Right lobe of liver (tissue), 6 donors: Measurements from ENCODE around the gene PROSER1. TPM values are rescaled to one million over a fixed set of nuclear protein-coding genes. Genes with fewer than 3 reads are reported as not detected.
A peak's percentile ranks its signal among the peaks of the same experiment; 100 is the strongest.

Experiments used
- ATAC-seq, 4 donors: fragments of 200-7000 bp; cut with Tn5 transposase; one replicate each; pipeline ENCODE4 v1.9.1; 2020; ENCODE audit warnings: mild to moderate bottlenecking in 4 of 4, moderate library complexity in 4 of 4
- DNase-seq, 3 donors: peaks; one replicate each; pipeline ENCODE4 v3.0.0-alpha.2; 2020
- H3K27ac ChIP-seq, 3 donors: fragments of 200-600 bp; one replicate each; pipeline ENCODE4 v1.8.0; 2022
- H3K27me3 ChIP-seq, 2 donors: fragments of 200-600 bp; one replicate each; pipeline ENCODE4 v1.8.0; 2022
- H3K36me3 ChIP-seq, 4 donors: fragments of 200-600 bp; sonication (generic) in 1 of 4; one replicate each; pipeline versions ENCODE4 v1.5.1 to v1.8.0; 2017 to 2022; ENCODE audit warnings: control low read depth in 1 of 4
- H3K4me1 ChIP-seq, 4 donors: fragments of 200-600 bp; sonication (generic) in 1 of 4; one replicate each; pipeline versions ENCODE4 v1.5.1 to v1.8.0; 2017 to 2022; ENCODE audit warnings: control low read depth in 1 of 4
- H3K4me3 ChIP-seq, 3 donors: fragments of 200-600 bp; one replicate each; pipeline ENCODE4 v1.8.0; 2022
- H3K9me3 ChIP-seq, 4 donors: fragments of 200-600 bp; sonication (generic) in 1 of 4; one replicate each; pipeline versions ENCODE4 v1.5.1 to v1.8.0; 2017 to 2022; ENCODE audit warnings: control low read depth in 1 of 4
- CTCF ChIP-seq, 4 donors: fragments of 200-600 bp in 3 of 4; fragments of 450-650 bp in 1 of 4; IDR thresholded peaks; one replicate each; pipeline versions ENCODE4 v1.5.1 to v1.8.0; 2016 to 2022; ENCODE audit warnings: antibody characterized with exemption in 4 of 4, mild to moderate bottlenecking in 2 of 4
- POLR2A ChIP-seq: fragments of 450-650 bp; IDR thresholded peaks from one replicate; pipeline ENCODE4 v1.6.1; 2017; ENCODE audit warnings: antibody characterized with exemption, mild to moderate bottlenecking
- WGBS: methylation state at CpG from one replicate; pipeline ENCODE4 v1.1.6; 2018; ENCODE audit warnings: low coverage, low lambda C conversion rate; ENCODE audit not compliant: insufficient coverage; ENCODE audit errors: missing lambda C conversion rate; 5-methylcytosine and 5-hydroxymethylcytosine counted together
- intact Hi-C, 2 donors: fragments of 100-400 bp; cut with DNase I; formaldehyde crosslinking; loops; one replicate each; pipeline versions ENCODE4 v1.11.2 to v1.14.1; 2022
- total RNA-seq, 6 experiments: library from RNA; depleted of rRNA in 2 of 6; stranded (reverse); fragments of >200 nt in 2 of 6; fragmentation: NEBNext Ultra II Directional in 3 of 6; extraction: Animal tissue kit (Norgen Biotek cat#: 25700) in 3 of 6; gene quantifications; one replicate each; pipeline versions ENCODE4 v1.1.0 to v1.2.4, GENCODE V29; 2016 to 2023
- donor health status: DM: no; HTN: yes; CAD: no.
- donor health status: DM: no; HTN: no; CAD: no.
- donor health status: DM: no; HTN: no; CAD: no.
- donor health status: DM: no; HTN: yes; CAD: no.
- donor health status: DM: no; HTN: yes; CAD: no.

PROSER1 gene
- total RNA-seq, 6 experiments from 2014 or later: 8.6 to 11.2 (median 9.9) TPM

- no peaks in the 10 kb centered on the region for H3K4me1 ChIP-seq
- TF ChIP-seq POLR2A (no peak), CTCF (IDR thresholded peaks at IDR 0.05) (no peak)
- intact Hi-C loops: no loop called here
- ATAC-seq (no peak), DNase-seq (no peak)
- H3K36me3 ChIP-seq: peaks cover 0 to 63% (median 8%) of the 10 kb centered on the region in 4 donors
- no peaks in the 10 kb centered on the region for H3K27me3 ChIP-seq
- H3K9me3 ChIP-seq: no peaks in the 10 kb centered on the region
- no peak overlapping the region for H3K27ac ChIP-seq
- H3K4me3 ChIP-seq: no peak overlapping the region
Observed at GRCh38 chr13:39023761-39024160, 14.1 kb downstream of the PROSER1 start.

- Histone ChIP-seq H3K4me1 (no peaks in the 10 kb centered on the region), H3K4me3 (no peak overlapping the region), H3K36me3 (peaks cover 0 to 60% (median 8%) of the 10 kb centered on the region in 4 donors), H3K27me3 (no peaks in the 10 kb centered on the region), H3K9me3 (no peaks in the 10 kb centered on the region), H3K27ac (no peak overlapping the region)
- TF ChIP-seq CTCF (IDR thresholded peaks at IDR 0.05): no peak
- TF ChIP-seq POLR2A: no peak
- no peak for DNase-seq
- peak in 2 of 4 donors; percentile 32 to 38 for ATAC-seq
- intact Hi-C loops: no loop called here
- WGBS: 81% methylated on average over 2 of the region's 2 CpGs
Observed at GRCh38 chr13:39023316-39023715, 14.6 kb downstream of the PROSER1 start.

DNA sequence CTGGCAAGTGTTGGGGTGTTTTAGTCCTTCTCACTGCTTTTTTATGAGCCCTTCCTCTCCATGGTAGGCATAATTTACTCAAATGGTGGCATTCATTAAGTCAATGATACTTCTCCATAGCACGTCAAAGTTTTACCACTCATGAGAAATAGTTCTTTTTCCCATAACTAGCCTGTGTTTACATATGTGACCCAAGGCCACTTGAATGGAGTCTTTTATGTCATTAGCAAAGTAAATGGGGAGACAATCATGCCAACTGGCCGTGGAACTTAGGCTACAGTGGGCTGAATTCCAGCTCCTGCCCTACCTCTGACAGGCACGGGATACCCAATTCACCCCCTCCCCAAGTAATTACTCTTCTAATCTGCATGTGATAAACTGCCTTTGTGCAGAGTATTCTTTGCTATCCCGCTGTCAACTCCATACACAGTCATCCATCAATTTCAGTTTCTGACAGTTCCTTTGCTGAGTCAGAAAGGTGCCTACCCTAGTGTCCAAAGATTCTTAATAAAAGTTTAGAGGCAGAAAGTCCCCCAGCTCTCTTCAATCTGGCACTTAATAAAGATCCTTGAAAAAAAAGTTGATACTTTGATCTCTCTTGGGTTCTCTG is 16.9 kb downstream of the PROSER1 start:
- WGBS: 93% methylated on average over 4 of the region's 4 CpGs
- TF ChIP-seq POLR2A (no peak), CTCF (IDR thresholded peaks at IDR 0.05) (no peak)
- intact Hi-C loops: no loop called here
- ATAC-seq (no peak), DNase-seq (no peak)
- Histone ChIP-seq H3K36me3 (peaks cover 0 to 51% (median 8%) of the 10 kb centered on the region in 4 donors), H3K27me3 (no peaks in the 10 kb centered on the region), H3K27ac (no peak overlapping the region), H3K4me3 (no peak overlapping the region), H3K4me1 (no peaks in the 10 kb centered on the region), H3K9me3 (no peaks in the 10 kb centered on the region)

- Histone ChIP-seq H3K36me3 (peaks cover 0 to 48% (median 17%) of the 10 kb centered on the region in 4 donors), H3K9me3 (no peaks in the 10 kb centered on the region), H3K4me1 (no peaks in the 10 kb centered on the region), H3K4me3 (no peak overlapping the region), H3K27ac (no peak overlapping the region), H3K27me3 (no peaks in the 10 kb centered on the region)
- ATAC-seq: peak; percentile 56 to 68 (median 60)
- intact Hi-C loops: no loop called here
- DNase-seq: no peak
- TF ChIP-seq CTCF (IDR thresholded peaks at IDR 0.05) (peak; percentile 15 to 48 (median 41)), POLR2A (no peak)
- 3% methylated on average over 2 of the region's 2 CpGs for WGBS
Observed at GRCh38 chr13:39016787-39017186, 21.1 kb downstream of the PROSER1 start.
